Skeletal muscle satellite cell (primary cell): ENCODE data around the gene ZBTB18.
A peak's percentile ranks its signal among the peaks of the same experiment; 100 is the strongest.

Source experiments
- H3K27me3 ChIP-seq: 2 replicates; pipeline ENCODE4 v1.7.0; 2013; ENCODE audit warnings: low read length; ENCODE audit not compliant: control insufficient read depth, insufficient read depth
- H3K36me3 ChIP-seq: 2 replicates; pipeline ENCODE4 v1.7.0; 2013; ENCODE audit warnings: mild to moderate bottlenecking, control low read depth, low read length; ENCODE audit not compliant: insufficient read depth
- H3K4me1 ChIP-seq: 2 replicates; pipeline ENCODE4 v1.7.0; 2013; ENCODE audit warnings: low read length; ENCODE audit not compliant: control insufficient read depth, insufficient read depth
- H3K4me2 ChIP-seq: 2 replicates; pipeline ENCODE4 v1.7.0; 2013; ENCODE audit warnings: mild to moderate bottlenecking, low read length
- H3K4me3 ChIP-seq: 2 replicates; pipeline ENCODE4 v1.7.0; 2013; ENCODE audit warnings: low read length
- H3K9ac ChIP-seq: 2 replicates; pipeline ENCODE4 v1.7.0; 2013; ENCODE audit warnings: mild to moderate bottlenecking, low read depth, low read length, moderate library complexity
- H3K9me3 ChIP-seq: replicated peaks from 2 replicates; pipeline ENCODE4 v1.7.0; 2013; ENCODE audit warnings: mild to moderate bottlenecking, control low read depth, low read length

ZBTB18 gene

GRCh38 chr1:244052728-244053312 lies 1.7 kb downstream of the ZBTB18 start:
- no peak overlapping the region for H3K4me3 ChIP-seq
- H3K4me1 ChIP-seq: peaks cover 30% of the 10 kb centered on the region
- H3K36me3 ChIP-seq: peaks cover 11% of the 10 kb centered on the region
- H3K9ac ChIP-seq: no peak overlapping the region
- no peak overlapping the region for H3K4me2 ChIP-seq
- no peaks in the 10 kb centered on the region for H3K9me3 ChIP-seq
- no peaks in the 10 kb centered on the region for H3K27me3 ChIP-seq

GRCh38 chr1:244053831-244054230 lies 2.7 kb downstream of the ZBTB18 start:
- H3K4me3 ChIP-seq: no peak overlapping the region
- H3K9me3 ChIP-seq: no peaks in the 10 kb centered on the region
- H3K9ac ChIP-seq: no peak overlapping the region
- H3K27me3 ChIP-seq: no peaks in the 10 kb centered on the region
- H3K4me1 ChIP-seq: peaks cover 30% of the 10 kb centered on the region
- peak overlapping the region; percentile 21 for H3K4me2 ChIP-seq
- H3K36me3 ChIP-seq: peaks cover 11% of the 10 kb centered on the region

- Histone ChIP-seq H3K4me1 (peaks cover 30% of the 10 kb centered on the region), H3K9me3 (no peaks in the 10 kb centered on the region), H3K36me3 (peaks cover 11% of the 10 kb centered on the region), H3K27me3 (no peaks in the 10 kb centered on the region), H3K9ac (no peak overlapping the region), H3K4me3 (no peak overlapping the region), H3K4me2 (peak overlapping the region; percentile 21)
Measured at GRCh38 chr1:244054247-244054923, 3.3 kb downstream of the ZBTB18 start.

- Histone ChIP-seq H3K9me3 (no peaks in the 10 kb centered on the region), H3K9ac (no peak overlapping the region), H3K4me3 (no peak overlapping the region), H3K4me2 (no peak overlapping the region), H3K36me3 (peaks cover 11% of the 10 kb centered on the region), H3K27me3 (no peaks in the 10 kb centered on the region), H3K4me1 (peaks cover 27% of the 10 kb centered on the region)
Measured at GRCh38 chr1:244054924-244055263, 3.8 kb downstream of the ZBTB18 start.

GRCh38 chr1:244056577-244056976 lies 5.5 kb downstream of the ZBTB18 start:
- no peak overlapping the region for H3K9ac ChIP-seq
- no peaks in the 10 kb centered on the region for H3K27me3 ChIP-seq

GRCh38 chr1:244057474-244058385 lies 6.6 kb downstream of the ZBTB18 start:
- Histone ChIP-seq H3K4me1 (peaks cover 5% of the 10 kb centered on the region), H3K9me3 (no peaks in the 10 kb centered on the region), H3K9ac (no peak overlapping the region)

More at GRCh38 chr1:244056577-244056976, 5.5 kb downstream of the ZBTB18 start:
- H3K4me1 ChIP-seq: peaks cover 12% of the 10 kb centered on the region
- H3K36me3 ChIP-seq: peaks cover 11% of the 10 kb centered on the region
- no peaks in the 10 kb centered on the region for H3K9me3 ChIP-seq
- H3K4me2 ChIP-seq: no peak overlapping the region
- no peak overlapping the region for H3K4me3 ChIP-seq

GRCh38 chr1:244060117-244060516 lies 9.0 kb downstream of the ZBTB18 start:
- H3K4me3 ChIP-seq: no peak overlapping the region
- H3K4me2 ChIP-seq: no peak overlapping the region
- no peaks in the 10 kb centered on the region for H3K4me1 ChIP-seq
- H3K9me3 ChIP-seq: no peaks in the 10 kb centered on the region
- H3K36me3 ChIP-seq: no peaks in the 10 kb centered on the region
- no peaks in the 10 kb centered on the region for H3K27me3 ChIP-seq
- H3K9ac ChIP-seq: no peak overlapping the region

More at GRCh38 chr1:244057474-244058385, 6.6 kb downstream of the ZBTB18 start:
- no peak overlapping the region for H3K4me2 ChIP-seq
- no peaks in the 10 kb centered on the region for H3K27me3 ChIP-seq
- H3K36me3 ChIP-seq: peaks cover 11% of the 10 kb centered on the region
- H3K4me3 ChIP-seq: no peak overlapping the region

- Histone ChIP-seq H3K36me3 (no peaks in the 10 kb centered on the region), H3K9me3 (no peaks in the 10 kb centered on the region), H3K4me2 (no peak overlapping the region), H3K27me3 (no peaks in the 10 kb centered on the region), H3K4me1 (peaks cover 4% of the 10 kb centered on the region), H3K9ac (no peak overlapping the region), H3K4me3 (no peak overlapping the region)
Measured at GRCh38 chr1:244060686-244061085, 9.6 kb downstream of the ZBTB18 start.

- no peak overlapping the region for H3K9ac ChIP-seq
Measured at GRCh38 chr1:244062156-244062725, 11.2 kb downstream of the ZBTB18 start.

GRCh38 chr1:244063498-244063897 lies 12.4 kb downstream of the ZBTB18 start:
- no peak overlapping the region for H3K4me2 ChIP-seq
- H3K9ac ChIP-seq: no peak overlapping the region
- H3K27me3 ChIP-seq: no peaks in the 10 kb centered on the region
- H3K4me1 ChIP-seq: peaks cover 15% of the 10 kb centered on the region
- no peaks in the 10 kb centered on the region for H3K36me3 ChIP-seq
- no peaks in the 10 kb centered on the region for H3K9me3 ChIP-seq
- no peak overlapping the region for H3K4me3 ChIP-seq

More at GRCh38 chr1:244062156-244062725, 11.2 kb downstream of the ZBTB18 start:
- H3K4me1 ChIP-seq: peaks cover 12% of the 10 kb centered on the region
- no peaks in the 10 kb centered on the region for H3K27me3 ChIP-seq
- H3K36me3 ChIP-seq: no peaks in the 10 kb centered on the region
- H3K9me3 ChIP-seq: no peaks in the 10 kb centered on the region
- H3K4me3 ChIP-seq: no peak overlapping the region
- H3K4me2 ChIP-seq: no peak overlapping the region

GRCh38 chr1:244064621-244065020 lies 13.5 kb downstream of the ZBTB18 start:
- no peaks in the 10 kb centered on the region for H3K36me3 ChIP-seq
- no peaks in the 10 kb centered on the region for H3K27me3 ChIP-seq
- no peak overlapping the region for H3K9ac ChIP-seq
- no peak overlapping the region for H3K4me3 ChIP-seq
- H3K4me1 ChIP-seq: peaks cover 15% of the 10 kb centered on the region
- no peaks in the 10 kb centered on the region for H3K9me3 ChIP-seq
- H3K4me2 ChIP-seq: no peak overlapping the region
